ENCODE data around the gene CMTM6. TPM values are rescaled to one million over a fixed set of nuclear protein-coding genes. Genes with fewer than 3 reads are reported as not detected.

The CMTM6 gene
- polyA plus RNA-seq, 1 experiment, result 22.8 TPM

DNA sequence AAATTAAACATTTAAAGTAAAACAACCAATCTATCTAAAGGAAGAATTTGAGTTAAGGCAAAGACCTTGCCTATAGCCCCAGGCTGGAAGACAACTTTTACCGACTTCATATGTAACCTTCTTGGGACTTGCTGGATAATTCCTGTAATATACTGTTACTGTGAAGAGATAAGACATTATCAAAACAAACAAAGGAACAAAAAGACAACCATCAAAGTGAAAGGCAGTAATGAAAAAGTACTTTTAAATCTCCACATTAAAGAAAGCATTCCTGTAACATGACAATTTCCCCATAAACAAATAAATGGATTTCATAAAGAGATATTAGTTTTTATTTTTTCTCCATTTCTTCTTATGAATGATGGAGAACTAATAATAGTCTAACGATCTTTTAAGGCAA is 2.4 kb downstream of the CMTM6 start:
- DNase-seq (ENCODE audit: low read depth), result no peak
- H3K36me3 ChIP-seq (ENCODE audit: control insufficient read depth, insufficient read depth, low read length), result no peaks in the 10 kb centered on the region
- no peak for TF ChIP-seq CTCF (IDR thresholded peaks at IDR 0.05; ENCODE audit: insufficient read depth, low read depth, low read length)
- H3K27me3 ChIP-seq (ENCODE audit: control insufficient read depth, insufficient read depth, low read length), result no peaks in the 10 kb centered on the region
- CTCF ChIA-PET, result interaction anchor here (1.2 to 1.7 kb wide), 2 partner anchors 10 to 12 kb away, joined by 3 to 7 read pairs; no protein-coding TSS in a partner anchor
- H3K4me3 ChIP-seq (ENCODE audit: low read depth, low read length), result no peak overlapping the region
- POLR2A ChIA-PET, result no interaction called here

DNA sequence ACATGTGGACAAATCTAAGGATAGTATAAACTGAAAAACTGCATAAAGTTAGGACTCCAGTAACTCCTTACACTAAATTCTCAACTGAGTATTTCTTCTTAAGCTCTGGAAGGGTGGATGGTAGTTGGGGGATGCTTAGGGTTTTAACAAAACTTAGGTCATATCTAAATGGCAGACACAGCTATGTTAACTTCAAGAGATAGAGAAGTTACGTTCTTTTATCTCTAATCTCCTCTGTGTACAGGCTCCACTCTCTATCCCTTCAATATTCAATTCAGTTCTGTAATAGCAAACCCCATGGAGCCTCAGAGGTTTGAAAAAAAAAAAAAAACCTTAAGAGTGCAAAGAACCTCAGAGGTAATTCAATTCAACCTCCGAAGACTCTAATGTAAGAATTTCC is 3.1 kb downstream of the CMTM6 start:
- H3K4me3 ChIP-seq (ENCODE audit: low read depth, low read length), result no peak overlapping the region
- no peak for DNase-seq (ENCODE audit: low read depth)
- no peak for TF ChIP-seq CTCF (IDR thresholded peaks at IDR 0.05; ENCODE audit: insufficient read depth, low read depth, low read length)
- no peaks in the 10 kb centered on the region for H3K36me3 ChIP-seq (ENCODE audit: control insufficient read depth, insufficient read depth, low read length)
- ChIA-PET CTCF (interaction anchor here (1.7 kb wide), 1 partner anchor 11 kb away, joined by 7 read pairs; no protein-coding TSS in a partner anchor), POLR2A (no interaction called here)
- H3K27me3 ChIP-seq (ENCODE audit: control insufficient read depth, insufficient read depth, low read length), result no peaks in the 10 kb centered on the region

GRCh38 chr3:32498992-32499391 is 3.7 kb downstream of the CMTM6 start:
- Histone ChIP-seq H3K4me3 (ENCODE audit: low read depth, low read length) (no peak overlapping the region), H3K27me3 (ENCODE audit: control insufficient read depth, insufficient read depth, low read length) (no peaks in the 10 kb centered on the region), H3K36me3 (ENCODE audit: control insufficient read depth, insufficient read depth, low read length) (no peaks in the 10 kb centered on the region)
- TF ChIP-seq CTCF (IDR thresholded peaks at IDR 0.05; ENCODE audit: insufficient read depth, low read depth, low read length), result no peak
- no peak for DNase-seq (ENCODE audit: low read depth)
- ChIA-PET POLR2A (no interaction called here), CTCF (interaction anchor here (0.9 kb wide), 1 partner anchor 31 kb away, joined by 3 read pairs; no protein-coding TSS in a partner anchor)

- POLR2A ChIA-PET, result no interaction called here
- CTCF ChIA-PET, result interaction anchor here (0.8 to 0.9 kb wide), 2 partner anchors 9 to 30 kb away, joined by 3 read pairs; no protein-coding TSS in a partner anchor
- DNase-seq (ENCODE audit: low read depth), result no peak
- Histone ChIP-seq H3K27me3 (ENCODE audit: control insufficient read depth, insufficient read depth, low read length) (no peaks in the 10 kb centered on the region), H3K4me3 (ENCODE audit: low read depth, low read length) (no peak overlapping the region), H3K36me3 (ENCODE audit: control insufficient read depth, insufficient read depth, low read length) (no peaks in the 10 kb centered on the region)
- no peak for TF ChIP-seq CTCF (IDR thresholded peaks at IDR 0.05; ENCODE audit: insufficient read depth, low read depth, low read length)
These were observed 4.4 kb downstream of the CMTM6 start for GRCh38 chr3:32498252-32498651.

GRCh38 chr3:32495609-32496008 is 7.0 kb downstream of the CMTM6 start:
- Histone ChIP-seq H3K27me3 (ENCODE audit: control insufficient read depth, insufficient read depth, low read length) (no peaks in the 10 kb centered on the region), H3K36me3 (ENCODE audit: control insufficient read depth, insufficient read depth, low read length) (no peaks in the 10 kb centered on the region), H3K4me3 (ENCODE audit: low read depth, low read length) (no peak overlapping the region)
- ChIA-PET POLR2A (no interaction called here), CTCF (no interaction called here)
- DNase-seq (ENCODE audit: low read depth), result no peak
- no peak for TF ChIP-seq CTCF (IDR thresholded peaks at IDR 0.05; ENCODE audit: insufficient read depth, low read depth, low read length)
